ENCODE results near the gene TXN2.

DNA sequence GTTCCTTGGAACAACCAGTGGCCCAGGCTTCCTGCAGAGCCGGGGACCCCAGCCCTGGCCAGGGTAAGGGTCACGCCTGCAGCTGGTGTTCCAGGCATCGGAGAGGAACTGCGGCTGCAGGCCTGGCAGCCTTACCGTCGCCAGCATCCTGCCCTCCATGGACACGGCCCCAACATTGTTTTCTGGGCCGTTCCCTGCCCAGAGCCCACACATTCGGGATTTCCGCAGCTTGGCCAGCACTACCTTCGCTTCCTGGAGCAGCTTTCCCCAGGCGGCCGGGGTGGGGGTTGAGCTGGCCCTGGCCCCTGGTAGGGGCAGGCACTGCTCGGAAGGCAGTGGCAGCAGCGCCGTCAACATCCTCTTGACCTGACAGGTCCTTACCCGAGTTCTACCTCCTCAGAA is 17.7 kb downstream of the TXN2 start:
- TF ChIP-seq CTCF (IDR thresholded peaks at IDR 0.05; ENCODE audit: low read length): no peak
- TF ChIP-seq EZH2 (IDR thresholded peaks at IDR 0.05; ENCODE audit: borderline replicate concordance, low read length): no peak

All from OCI-LY1 (cell line).